Aorta (tissue), 5 donors: ENCODE results near the gene NDST1. TPM values are rescaled to one million over a fixed set of nuclear protein-coding genes. Genes with fewer than 3 reads are reported as not detected.

Experiments
- ATAC-seq: fragments of 200-7000 bp; cut with Tn5 transposase; one replicate; pipeline ENCODE4 v1.9.1; 2022; ENCODE audit warnings: moderate library complexity; ENCODE audit not compliant: low FRiP score
- DNase-seq, 2 donors: peaks; one replicate each; pipeline ENCODE4 v3.0.0-alpha.2; 2020
- H3K27ac ChIP-seq, 2 donors: one replicate each; pipeline ENCODE4 v1.5.1; 2013; ENCODE audit warnings: low read length in 2 of 2, mild to moderate bottlenecking in 2 of 2, moderate library complexity in 2 of 2, control low read depth in 1 of 2, inconsistent platforms in 1 of 2, low read depth in 1 of 2
- H3K27me3 ChIP-seq, 2 donors: one replicate each; pipeline ENCODE4 v1.6.1; 2013; ENCODE audit warnings: control low read depth in 1 of 2, low read length in 1 of 2, mild to moderate bottlenecking in 1 of 2, moderate library complexity in 1 of 2; ENCODE audit not compliant: insufficient read depth in 2 of 2, control insufficient read depth in 1 of 2
- H3K36me3 ChIP-seq, 2 donors: one replicate each; pipeline ENCODE4 v1.6.1; 2013; ENCODE audit warnings: control low read depth in 1 of 2, low read length in 1 of 2, mild to moderate bottlenecking in 1 of 2; ENCODE audit not compliant: insufficient read depth in 2 of 2, control insufficient read depth in 1 of 2
- H3K4me1 ChIP-seq, 2 donors: one replicate each; pipeline ENCODE4 v1.6.1; 2013; ENCODE audit warnings: low read length in 2 of 2, control low read depth in 1 of 2, mild to moderate bottlenecking in 1 of 2, moderate library complexity in 1 of 2; ENCODE audit not compliant: insufficient read depth in 2 of 2, control insufficient read depth in 1 of 2
- H3K4me3 ChIP-seq, 2 donors: one replicate each; pipeline ENCODE4 v1.5.1; 2013; ENCODE audit warnings: low read length in 2 of 2, control low read depth in 1 of 2, mild to moderate bottlenecking in 1 of 2
- H3K9me3 ChIP-seq: one replicate; pipeline ENCODE4 v1.6.1; 2013; ENCODE audit warnings: mild to moderate bottlenecking, low read length; ENCODE audit not compliant: control insufficient read depth
- WGBS, 2 donors: extraction: QIAGEN DNeasy Blood & Tissue Kit; methylation state at CpG; one replicate each; pipeline ENCODE4 v1.1.7; 2013; 5-methylcytosine and 5-hydroxymethylcytosine counted together
- intact Hi-C, 2 donors: fragments of 100-400 bp; cut with DNase I; formaldehyde crosslinking; loops; one replicate each; pipeline versions ENCODE4 v1.14.2 to v1.15.0; 2022
- polyA plus RNA-seq, 2 donors: library from polyadenylated mRNA; stranded (reverse); fragments of 200-250 nt; gene quantifications; one replicate each; pipeline ENCODE4 v1.2.3, GENCODE V29; 2013
- total RNA-seq, 2 donors: library from RNA; stranded (reverse); fragmentation: NEBNext Ultra II Directional; extraction: Animal tissue kit (Norgen Biotek cat#: 25700); gene quantifications; one replicate each; pipeline ENCODE4 v1.2.1, GENCODE V29; 2021
- donor health status: healthy with polysubstance abuse.
- donor health status: Bipolar disorder and iron deficiency.
- donor health status: DM: no; HTN: no; CAD: no.
- donor health status: DM: no; HTN: no; CAD: no.
- donor health status: DM: yes; HTN: yes; CAD: no.

Gene NDST1
- total and polyA plus RNA-seq, 4 donors = 10.4 to 116 (median 43.1) TPM

DNA sequence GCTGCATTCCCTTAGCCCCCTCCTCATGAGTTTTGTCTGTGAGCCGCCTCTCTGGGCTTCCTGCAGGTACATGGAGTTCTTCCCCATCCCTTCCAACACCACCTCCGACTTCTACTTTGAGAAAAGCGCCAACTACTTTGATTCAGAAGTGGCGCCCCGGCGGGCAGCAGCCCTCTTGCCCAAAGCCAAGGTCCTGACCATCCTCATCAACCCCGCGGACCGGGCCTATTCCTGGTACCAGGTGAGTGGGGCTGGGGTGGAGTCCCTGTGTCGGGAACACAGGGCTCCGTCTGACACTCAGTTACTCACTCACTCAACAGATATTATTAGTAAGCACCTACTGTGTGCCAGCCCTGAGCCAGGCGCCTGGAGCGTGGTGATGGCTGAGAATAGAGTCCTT lies 37.3 kb downstream of the NDST1 start:
- peak overlapping the region; percentile 31 to 72 for H3K27ac ChIP-seq

DNA sequence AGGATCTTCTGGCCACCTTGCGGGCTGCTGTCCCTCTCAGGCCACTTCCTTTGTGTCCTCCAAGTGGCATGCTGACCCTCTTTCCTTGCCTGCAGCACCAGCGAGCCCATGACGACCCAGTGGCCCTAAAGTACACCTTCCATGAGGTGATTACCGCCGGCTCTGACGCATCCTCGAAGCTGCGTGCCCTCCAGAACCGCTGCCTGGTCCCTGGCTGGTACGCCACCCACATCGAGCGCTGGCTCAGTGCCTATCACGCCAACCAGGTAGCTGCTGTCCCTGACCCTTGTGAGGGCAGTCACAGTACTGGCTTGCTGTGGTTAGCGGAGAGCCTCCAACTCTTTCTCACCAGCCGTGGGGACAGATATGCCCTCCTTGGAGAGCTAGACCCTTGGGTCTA lies 40.2 kb downstream of the NDST1 start:
- DNase-seq = no peak
- no peak overlapping the region for H3K27ac ChIP-seq
- no peaks in the 10 kb centered on the region for H3K4me1 ChIP-seq
- intact Hi-C loops = loop anchor here in 1 of 2 donors (10.0 kb wide), 1 partner anchor 63 kb away; no protein-coding TSS in a partner anchor
- 88 to 89% methylated on average over 15 of the region's 15 CpGs for WGBS, 2 donors
- no peaks in the 10 kb centered on the region for H3K27me3 ChIP-seq
- H3K9me3 ChIP-seq = no peaks in the 10 kb centered on the region
- H3K36me3 ChIP-seq = peaks cover 0 to 3% of the 10 kb centered on the region in 2 donors
- H3K4me3 ChIP-seq = no peak overlapping the region
- ATAC-seq = no peak

More for the DNA sequence above, 37.3 kb downstream of the NDST1 start:
- H3K36me3 ChIP-seq = peaks cover 3 to 4% of the 10 kb centered on the region in 2 donors
- 93 to 95% methylated on average over 13 of the region's 13 CpGs for WGBS, 2 donors
- no peaks in the 10 kb centered on the region for H3K27me3 ChIP-seq
- no peaks in the 10 kb centered on the region for H3K9me3 ChIP-seq
- intact Hi-C loops = loop anchor here in 1 of 2 donors (10.0 kb wide), 1 partner anchor 60 kb away; no protein-coding TSS in a partner anchor
- ATAC-seq (no peak), DNase-seq (no peak)
- H3K4me3 ChIP-seq = no peak overlapping the region
- peaks cover 0 to 2% of the 10 kb centered on the region in 2 donors for H3K4me1 ChIP-seq

GRCh38 chr5:150549735-150550134 lies 41.8 kb downstream of the NDST1 start:
- DNase-seq (no peak), ATAC-seq (no peak)
- intact Hi-C loops = loop anchor here in 1 of 2 donors (10.0 kb wide), 1 partner anchor 65 kb away; no protein-coding TSS in a partner anchor
- H3K4me3 ChIP-seq = no peak overlapping the region
- H3K4me1 ChIP-seq = no peaks in the 10 kb centered on the region
- H3K27ac ChIP-seq = no peak overlapping the region
- WGBS, 2 donors = 90 to 97% methylated on average over 1 of the region's 1 CpG
- peaks cover 0 to 8% of the 10 kb centered on the region in 2 donors for H3K36me3 ChIP-seq
- H3K27me3 ChIP-seq = no peaks in the 10 kb centered on the region
- H3K9me3 ChIP-seq = no peaks in the 10 kb centered on the region

- intact Hi-C loops = no loop called here
- ATAC-seq = no peak
Measured at GRCh38 chr5:150550286-150550685, 42.4 kb downstream of the NDST1 start.

GRCh38 chr5:150551066-150551465 lies 43.1 kb downstream of the NDST1 start:
- WGBS, 2 donors = 59 to 65% methylated on average over 2 of the region's 2 CpGs
- Histone ChIP-seq H3K27me3 (no peaks in the 10 kb centered on the region), H3K4me3 (no peak overlapping the region), H3K4me1 (no peaks in the 10 kb centered on the region), H3K36me3 (peaks cover 0 to 9% of the 10 kb centered on the region in 2 donors), H3K27ac (no peak overlapping the region), H3K9me3 (no peaks in the 10 kb centered on the region)
- no peak for ATAC-seq
- no peak for DNase-seq
- intact Hi-C loops = no loop called here

More at GRCh38 chr5:150550286-150550685, 42.4 kb downstream of the NDST1 start:
- no peaks in the 10 kb centered on the region for H3K4me1 ChIP-seq
- 62 to 72% methylated on average over 8 of the region's 8 CpGs for WGBS, 2 donors
- H3K27ac ChIP-seq = no peak overlapping the region
- no peaks in the 10 kb centered on the region for H3K27me3 ChIP-seq
- H3K36me3 ChIP-seq = peaks cover 0 to 8% of the 10 kb centered on the region in 2 donors
- no peak for DNase-seq
- no peak overlapping the region for H3K4me3 ChIP-seq
- H3K9me3 ChIP-seq = no peaks in the 10 kb centered on the region

DNA sequence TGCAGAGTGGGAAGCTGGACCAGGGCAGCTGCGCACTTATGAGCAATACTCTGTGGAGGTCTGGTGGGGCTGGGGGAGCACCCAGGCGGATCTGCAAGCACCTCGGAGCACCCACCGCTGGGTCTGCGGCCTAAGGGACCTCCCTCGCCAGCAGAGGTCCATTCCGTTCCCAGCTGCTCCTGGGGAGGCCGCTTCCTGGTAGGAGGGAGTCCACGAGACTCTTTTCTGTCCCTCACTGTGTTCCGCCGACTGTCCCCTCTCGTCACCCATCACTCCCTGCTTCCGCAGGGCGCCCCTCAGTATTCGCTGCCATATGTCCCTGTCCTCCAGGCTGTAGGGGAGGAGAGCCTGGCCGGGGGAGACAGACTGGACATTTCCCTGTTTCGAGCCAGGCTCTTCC lies 45.5 kb downstream of the NDST1 start:
- Histone ChIP-seq H3K27ac (no peak overlapping the region), H3K4me1 (no peaks in the 10 kb centered on the region), H3K9me3 (no peaks in the 10 kb centered on the region), H3K27me3 (no peaks in the 10 kb centered on the region), H3K36me3 (peaks cover 0 to 6% of the 10 kb centered on the region in 2 donors), H3K4me3 (no peak overlapping the region)
- ATAC-seq (no peak), DNase-seq (no peak)
- 93 to 94% methylated on average over 17 of the region's 17 CpGs for WGBS, 2 donors
- intact Hi-C loops = no loop called here

DNA sequence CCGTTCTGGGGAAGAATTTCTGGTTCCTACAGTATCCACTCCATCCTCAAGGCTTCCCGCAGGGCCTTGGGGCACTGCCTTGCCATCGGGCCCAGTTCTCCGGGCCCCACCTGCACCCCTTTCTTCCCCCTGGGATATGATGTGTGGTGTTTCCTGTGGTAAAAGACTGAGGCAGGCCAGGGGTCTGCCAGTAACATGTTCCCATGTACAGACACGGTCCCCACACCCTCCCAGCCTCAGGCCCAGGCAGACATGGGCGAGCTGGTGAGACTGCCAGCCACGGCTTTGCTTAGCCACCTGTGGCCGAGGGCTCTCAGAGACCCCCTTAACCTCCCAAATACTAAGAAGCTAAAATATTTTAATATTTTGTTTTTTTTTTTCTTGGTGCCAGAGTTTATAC lies 46.0 kb downstream of the NDST1 start:
- WGBS, 2 donors = 87 to 91% methylated on average over 8 of the region's 8 CpGs
- H3K27ac ChIP-seq = no peak overlapping the region
- peak in 1 of 2 donors; percentile 23 for DNase-seq
- H3K27me3 ChIP-seq = no peaks in the 10 kb centered on the region
- ATAC-seq = no peak
- H3K36me3 ChIP-seq = peaks cover 0 to 6% of the 10 kb centered on the region in 2 donors
- no peak overlapping the region for H3K4me3 ChIP-seq
- intact Hi-C loops = no loop called here
- no peaks in the 10 kb centered on the region for H3K9me3 ChIP-seq
- H3K4me1 ChIP-seq = no peaks in the 10 kb centered on the region

- 37 to 40% methylated on average over 8 of the region's 8 CpGs for WGBS, 2 donors
- Histone ChIP-seq H3K36me3 (peaks cover 0 to 6% of the 10 kb centered on the region in 2 donors), H3K27me3 (no peaks in the 10 kb centered on the region), H3K4me3 (no peak overlapping the region), H3K27ac (no peak overlapping the region), H3K4me1 (no peaks in the 10 kb centered on the region), H3K9me3 (no peaks in the 10 kb centered on the region)
- ATAC-seq (no peak), DNase-seq (peak in 1 of 2 donors; percentile 37)
- intact Hi-C loops = loop anchor here in 1 of 2 donors (5.0 kb wide), 2 partner anchors 98 to 147 kb away; partner anchors contain the start of gene RBM22
Measured at GRCh38 chr5:150554857-150555256, 46.9 kb downstream of the NDST1 start.

GRCh38 chr5:150556106-150556505 lies 48.2 kb downstream of the NDST1 start:
- DNase-seq (no peak), ATAC-seq (no peak)
- intact Hi-C loops = loop anchor here in 1 of 2 donors (5.0 kb wide), 2 partner anchors 99 to 146 kb away; partner anchors contain the start of gene RBM22
- no peak overlapping the region for H3K27ac ChIP-seq
- no peaks in the 10 kb centered on the region for H3K9me3 ChIP-seq
- no peaks in the 10 kb centered on the region for H3K27me3 ChIP-seq
- no peaks in the 10 kb centered on the region for H3K4me1 ChIP-seq
- 67 to 89% methylated on average over 3 of the region's 3 CpGs for WGBS, 2 donors
- no peak overlapping the region for H3K4me3 ChIP-seq
- H3K36me3 ChIP-seq = peaks cover 0 to 6% of the 10 kb centered on the region in 2 donors
